Stimulated activated effector memory CD8-positive, alpha-beta T cell treated with anti-CD3 and anti-CD28 coated beads, Interleukin-12 subunit alpha, Interleukin-12 subunit beta, amount 100 ng/mL, for 72 hours (primary cell): ENCODE results near the gene CABP7.

Experiments
- ATAC-seq: fragments of 150-1000 bp; cut with Tn5 transposase; 2 replicates; pipeline ENCODE4 v1.10.0; 2021
- DNase-seq, 2 donors: peaks; one replicate each; pipeline ENCODE4 v3.0.0; 2021 to 2022; ENCODE audit warnings: low spot score in 2 of 2
- H3K27ac Mint-ChIP-seq: one replicate; pipeline ENCODE4 v1.8.0; 2022; ENCODE audit warnings: mild to moderate bottlenecking, mixed read lengths
- H3K36me3 Mint-ChIP-seq: one replicate; pipeline ENCODE4 v1.8.0; 2022; ENCODE audit warnings: mild to moderate bottlenecking, mixed read lengths
- H3K4me1 Mint-ChIP-seq: one replicate; pipeline ENCODE4 v1.8.0; 2022; ENCODE audit warnings: mixed read lengths
- H3K4me3 Mint-ChIP-seq: one replicate; pipeline ENCODE4 v1.8.0; 2022; ENCODE audit warnings: mild to moderate bottlenecking, mixed read lengths
- H3K9me3 Mint-ChIP-seq: one replicate; pipeline ENCODE4 v1.8.0; 2022; ENCODE audit warnings: mixed read lengths

The CABP7 gene

DNA sequence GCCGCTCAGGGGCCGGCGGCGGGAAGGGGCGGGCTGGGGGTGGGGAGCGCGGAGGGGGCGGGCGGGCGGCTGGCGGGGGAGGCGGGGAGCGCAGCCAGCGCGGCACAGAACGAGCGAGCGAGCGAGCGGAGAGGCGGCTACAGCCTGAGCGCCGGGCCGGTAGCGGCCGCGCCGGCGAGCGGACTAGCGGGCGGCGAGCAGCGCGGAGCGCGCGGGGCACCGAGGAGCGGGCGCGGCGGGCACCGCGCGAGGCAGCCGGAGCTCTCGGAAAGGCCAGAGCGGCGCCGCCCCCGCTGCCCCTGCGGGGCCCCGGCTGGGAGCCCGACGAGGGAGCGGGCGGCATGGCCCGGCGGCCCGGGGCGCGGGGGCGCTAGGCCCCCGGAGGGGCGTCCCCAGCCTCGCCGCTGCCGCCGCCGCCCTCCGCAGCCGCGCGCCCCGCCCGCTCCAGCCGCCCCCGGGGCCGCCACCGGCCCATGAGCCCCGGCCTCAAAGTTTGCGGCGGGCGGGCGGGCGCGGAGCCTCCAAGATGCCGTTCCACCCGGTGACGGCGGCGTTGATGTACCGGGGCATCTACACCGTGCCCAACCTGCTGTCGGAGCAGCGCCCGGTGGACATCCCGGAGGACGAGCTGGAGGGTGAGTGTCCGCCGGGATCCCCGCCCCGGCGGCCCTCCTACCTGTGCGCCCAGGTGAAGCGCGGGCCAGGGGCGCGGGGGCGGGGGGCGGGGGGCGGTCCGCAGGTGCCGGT lies at the start of gene CABP7:
CABP7 (plus strand) TSS at position 105 of the 747 bp plus-strand sequence; CDS start at position 527, 422 bp downstream.
- ATAC-seq (no peak), DNase-seq (no peak)
- H3K4me1 Mint-ChIP-seq, result peaks cover 10% of the 10 kb centered on the region
- H3K36me3 Mint-ChIP-seq, result no peaks in the 10 kb centered on the region
- peak within 1 kb of the TSS; percentile 50 for H3K4me3 Mint-ChIP-seq
- H3K27ac Mint-ChIP-seq, result no peak within 1 kb of the TSS
- H3K9me3 Mint-ChIP-seq, result no peaks in the 10 kb centered on the region

DNA sequence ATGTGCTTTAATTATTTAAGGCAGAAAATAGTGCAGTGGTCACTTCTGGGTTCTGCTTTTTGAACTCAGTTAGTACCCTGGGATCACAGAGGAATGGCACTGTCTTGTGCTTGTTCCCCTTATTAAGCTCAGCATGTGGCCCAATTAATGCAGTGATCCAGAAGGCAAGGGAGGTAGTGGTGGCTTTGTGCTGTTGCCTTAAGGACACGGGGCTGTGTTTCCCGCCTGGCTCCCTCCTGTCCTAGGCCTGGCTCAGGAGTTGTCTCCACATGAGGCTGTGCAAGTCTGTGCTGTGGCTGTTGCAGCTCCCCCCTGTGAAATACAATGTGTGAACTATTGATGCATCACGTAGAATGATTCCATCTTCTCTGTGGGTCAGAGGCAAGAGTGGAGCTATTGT lies 49.2 kb upstream of the CABP7 start:
- no peak overlapping the region for H3K4me3 Mint-ChIP-seq
- no peak for ATAC-seq
- H3K36me3 Mint-ChIP-seq, result peaks cover 94% of the 10 kb centered on the region
- DNase-seq, result no peak
- H3K9me3 Mint-ChIP-seq, result no peaks in the 10 kb centered on the region
- H3K27ac Mint-ChIP-seq, result no peak overlapping the region
- no peaks in the 10 kb centered on the region for H3K4me1 Mint-ChIP-seq

DNA sequence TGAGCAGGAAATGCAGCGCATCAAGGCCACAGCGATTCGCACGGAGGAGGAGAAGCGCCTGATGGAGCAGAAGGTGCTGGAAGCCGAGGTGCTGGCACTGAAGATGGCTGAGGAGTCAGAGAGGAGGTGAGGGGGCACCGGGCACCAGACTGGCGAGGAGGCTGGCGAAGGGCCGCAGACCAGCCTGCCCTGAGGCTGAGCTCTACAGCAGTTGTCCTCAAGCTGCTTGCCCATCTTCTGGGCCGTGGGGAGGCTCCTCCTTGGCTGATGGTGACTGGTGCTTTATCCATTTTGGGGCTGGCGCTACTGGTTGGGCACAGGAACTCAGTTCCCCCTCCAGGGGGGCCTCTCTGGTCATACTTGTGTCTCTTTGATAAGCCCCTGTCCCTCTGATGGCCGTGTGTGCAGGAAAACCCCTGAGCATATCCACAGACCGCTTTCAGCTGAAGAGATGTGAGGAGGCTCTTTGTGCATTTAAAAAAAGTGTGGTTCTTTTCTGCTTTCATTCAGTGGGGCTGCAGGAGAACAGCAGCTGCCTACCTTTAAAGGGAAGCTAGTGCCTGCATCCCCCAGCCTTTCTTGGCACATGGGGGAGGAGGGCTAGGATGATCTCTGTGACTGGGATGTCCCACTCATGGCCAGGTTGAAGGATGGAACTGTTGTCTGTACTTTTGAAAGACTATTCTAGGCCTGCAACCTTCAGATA lies 46.3 kb upstream of the CABP7 start:
- no peak for ATAC-seq

DNA sequence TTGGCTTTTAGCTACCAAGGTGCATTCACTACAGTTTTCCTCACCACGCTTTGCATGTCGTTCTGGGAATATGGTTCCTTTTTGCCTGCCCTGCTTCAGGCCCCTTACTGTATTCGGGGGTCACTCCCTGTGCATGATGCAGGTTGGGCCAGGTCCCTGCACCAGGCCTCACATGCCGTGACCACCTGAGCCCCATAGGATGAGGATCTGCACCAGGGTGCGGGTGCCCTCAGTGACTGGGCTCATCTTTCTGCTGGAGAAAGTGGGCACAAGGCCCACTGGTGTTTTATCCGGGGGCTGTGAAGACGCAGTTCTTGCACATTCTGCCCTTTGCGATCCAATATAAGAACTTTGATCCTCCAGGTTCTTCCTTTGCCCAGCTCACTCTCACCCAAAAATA lies 45.7 kb upstream of the CABP7 start:
- Mint-ChIP-seq H3K4me3 (no peak overlapping the region), H3K4me1 (no peaks in the 10 kb centered on the region), H3K9me3 (no peaks in the 10 kb centered on the region), H3K36me3 (peaks cover 96% of the 10 kb centered on the region), H3K27ac (no peak overlapping the region)
- DNase-seq (no peak), ATAC-seq (no peak)

More for the DNA sequence above, 46.3 kb upstream of the CABP7 start:
- no peaks in the 10 kb centered on the region for H3K9me3 Mint-ChIP-seq
- no peak overlapping the region for H3K27ac Mint-ChIP-seq
- H3K36me3 Mint-ChIP-seq, result peaks cover 96% of the 10 kb centered on the region
- no peaks in the 10 kb centered on the region for H3K4me1 Mint-ChIP-seq
- H3K4me3 Mint-ChIP-seq, result no peak overlapping the region
- DNase-seq, result no peak

DNA sequence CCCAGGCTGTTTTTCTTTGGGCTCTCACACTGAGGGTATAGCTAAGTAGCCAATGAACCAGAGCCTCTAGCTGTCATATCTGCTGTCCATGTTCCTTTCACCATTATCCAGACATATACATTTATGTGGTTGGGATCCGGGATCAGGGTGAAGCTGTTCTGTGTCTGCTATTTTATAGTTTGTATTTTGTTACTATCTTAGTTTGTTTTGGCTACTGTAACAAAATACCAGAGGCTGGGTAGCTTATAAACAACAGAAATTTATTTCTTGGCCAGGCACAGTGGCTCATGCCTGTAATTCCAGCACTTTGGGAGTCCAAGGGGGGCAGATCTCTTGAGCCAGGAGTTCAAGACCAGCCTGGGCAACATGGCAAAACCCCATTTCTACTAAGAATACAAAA lies 40.5 kb upstream of the CABP7 start:
- Mint-ChIP-seq H3K9me3 (no peaks in the 10 kb centered on the region), H3K36me3 (peaks cover 93% of the 10 kb centered on the region), H3K4me1 (no peaks in the 10 kb centered on the region), H3K4me3 (no peak overlapping the region), H3K27ac (no peak overlapping the region)
- ATAC-seq, result no peak
- DNase-seq, result no peak

DNA sequence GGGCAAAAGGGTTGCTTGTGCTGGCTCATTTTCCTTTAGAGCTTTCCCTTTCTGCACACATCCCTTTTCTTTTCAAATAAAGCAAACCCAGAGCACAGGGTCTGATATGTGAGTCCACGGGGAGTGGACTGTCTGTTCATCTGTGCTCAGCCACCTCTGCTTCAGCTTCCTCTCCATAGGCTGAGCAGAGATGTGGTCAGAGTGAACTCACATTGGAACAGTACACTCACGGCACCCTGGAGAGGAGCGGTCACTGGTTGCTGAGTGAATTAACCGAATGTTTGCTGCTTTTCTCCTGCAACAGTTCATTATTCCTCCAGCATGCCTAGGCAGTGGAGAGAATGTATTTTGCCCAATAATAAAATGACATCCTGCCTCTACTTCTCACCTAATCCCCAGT lies 36.3 kb upstream of the CABP7 start:
- no peak for DNase-seq
- Mint-ChIP-seq H3K9me3 (no peaks in the 10 kb centered on the region), H3K4me1 (no peaks in the 10 kb centered on the region), H3K4me3 (no peak overlapping the region), H3K27ac (no peak overlapping the region), H3K36me3 (peaks cover 65% of the 10 kb centered on the region)
- ATAC-seq, result no peak

DNA sequence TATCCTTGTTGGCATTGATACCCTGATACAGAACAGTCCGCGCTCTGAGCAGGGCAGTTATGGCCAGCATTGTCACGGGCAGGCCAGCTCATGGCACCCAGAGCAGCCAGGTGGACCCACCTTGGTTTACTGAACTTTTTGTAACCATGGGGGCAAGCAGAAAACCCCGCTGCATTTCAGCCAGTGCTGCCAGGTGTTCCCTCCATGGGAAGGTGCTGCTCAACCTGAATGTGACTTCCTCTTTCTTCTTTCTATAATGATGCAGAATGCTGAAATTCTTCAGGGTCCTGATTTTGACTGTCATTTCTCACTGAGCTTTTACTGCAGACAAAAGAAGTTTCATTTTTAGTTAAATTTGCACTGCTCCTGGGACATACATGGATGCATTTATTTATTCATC lies 35.6 kb upstream of the CABP7 start:
- H3K9me3 Mint-ChIP-seq, result no peaks in the 10 kb centered on the region
- DNase-seq (no peak), ATAC-seq (no peak)
- no peaks in the 10 kb centered on the region for H3K4me1 Mint-ChIP-seq
- peaks cover 60% of the 10 kb centered on the region for H3K36me3 Mint-ChIP-seq
- H3K4me3 Mint-ChIP-seq, result no peak overlapping the region
- H3K27ac Mint-ChIP-seq, result no peak overlapping the region

DNA sequence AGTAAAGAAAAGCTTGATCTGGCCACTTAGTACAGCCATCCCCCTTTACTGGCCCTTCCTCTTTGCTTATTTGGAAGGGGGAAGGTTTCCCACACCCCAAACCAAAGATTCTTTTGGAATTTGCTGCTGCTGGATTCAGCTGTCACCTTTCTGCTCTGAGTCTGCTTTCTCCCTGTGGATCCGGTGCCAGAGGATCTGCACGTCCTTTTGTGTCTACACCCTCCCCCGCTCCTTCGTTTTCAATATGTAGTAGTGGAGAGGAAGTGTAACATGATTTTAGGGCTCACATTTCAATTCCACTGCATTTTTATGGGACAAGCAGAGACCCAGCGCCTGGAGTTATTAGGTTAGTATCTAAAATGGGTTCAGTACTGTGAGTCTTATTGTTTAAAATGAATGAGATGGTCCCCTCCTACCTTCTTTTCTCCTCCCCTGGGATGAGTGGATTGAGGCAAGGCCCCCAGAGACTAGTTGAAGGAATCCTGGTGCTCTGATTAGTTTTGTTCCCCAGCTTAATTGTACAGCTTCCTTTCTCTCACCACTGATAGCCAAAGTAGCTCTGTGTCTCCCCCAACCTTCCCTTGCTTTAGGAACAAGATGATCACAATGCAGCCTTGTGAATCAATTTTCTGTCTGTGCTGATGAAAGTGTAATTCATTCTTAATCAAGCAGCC lies 30.5 kb upstream of the CABP7 start:
- ATAC-seq, result no peak
- DNase-seq, result no peak
- no peak overlapping the region for H3K27ac Mint-ChIP-seq
- H3K9me3 Mint-ChIP-seq, result no peaks in the 10 kb centered on the region
- H3K4me3 Mint-ChIP-seq, result no peak overlapping the region
- peaks cover 32% of the 10 kb centered on the region for H3K36me3 Mint-ChIP-seq
- H3K4me1 Mint-ChIP-seq, result no peaks in the 10 kb centered on the region

DNA sequence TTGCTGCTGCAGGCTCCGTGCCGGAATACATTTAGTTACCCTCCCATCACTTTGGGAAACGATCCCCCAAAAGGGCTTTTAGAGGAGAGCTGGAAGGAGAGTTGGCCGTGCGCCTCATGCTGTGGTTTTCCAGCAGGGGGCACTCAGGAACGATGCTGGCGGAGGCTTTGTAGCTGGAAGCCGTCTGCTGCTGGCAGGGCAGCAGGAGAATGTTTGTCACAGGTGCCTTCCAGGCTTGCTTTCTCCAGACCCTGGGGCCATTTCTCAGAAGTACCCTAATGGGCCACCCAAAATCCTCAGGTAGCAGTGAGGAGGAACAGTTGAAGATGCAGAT lies 30.0 kb upstream of the CABP7 start:
- Mint-ChIP-seq H3K27ac (no peak overlapping the region), H3K4me1 (no peaks in the 10 kb centered on the region), H3K9me3 (no peaks in the 10 kb centered on the region), H3K4me3 (no peak overlapping the region), H3K36me3 (peaks cover 30% of the 10 kb centered on the region)
- no peak for ATAC-seq
- DNase-seq, result no peak

DNA sequence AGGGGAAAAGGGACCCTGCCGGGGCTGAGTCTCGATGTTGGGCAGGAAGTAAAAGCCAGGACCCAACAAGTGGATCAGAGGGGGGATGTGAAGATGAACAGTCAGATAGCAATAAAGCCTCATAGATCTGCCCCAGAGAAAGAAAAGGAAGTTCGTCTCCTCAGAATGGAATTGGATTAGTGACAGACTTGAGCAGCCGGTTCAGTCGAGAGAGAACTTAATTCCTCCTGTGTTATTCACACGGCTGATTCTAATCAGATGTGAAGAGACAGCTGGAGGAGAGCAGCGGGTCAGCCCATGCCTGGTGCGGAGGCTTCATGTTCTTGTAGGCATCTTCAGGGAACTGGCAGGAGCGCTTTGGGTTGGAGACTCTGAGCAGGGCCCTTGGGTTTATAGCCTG lies 29.3 kb upstream of the CABP7 start:
- ATAC-seq (no peak), DNase-seq (no peak)
- no peaks in the 10 kb centered on the region for H3K9me3 Mint-ChIP-seq
- peak overlapping the region; percentile 23 for H3K27ac Mint-ChIP-seq
- no peak overlapping the region for H3K4me3 Mint-ChIP-seq
- H3K36me3 Mint-ChIP-seq, result peaks cover 37% of the 10 kb centered on the region
- H3K4me1 Mint-ChIP-seq, result no peaks in the 10 kb centered on the region

DNA sequence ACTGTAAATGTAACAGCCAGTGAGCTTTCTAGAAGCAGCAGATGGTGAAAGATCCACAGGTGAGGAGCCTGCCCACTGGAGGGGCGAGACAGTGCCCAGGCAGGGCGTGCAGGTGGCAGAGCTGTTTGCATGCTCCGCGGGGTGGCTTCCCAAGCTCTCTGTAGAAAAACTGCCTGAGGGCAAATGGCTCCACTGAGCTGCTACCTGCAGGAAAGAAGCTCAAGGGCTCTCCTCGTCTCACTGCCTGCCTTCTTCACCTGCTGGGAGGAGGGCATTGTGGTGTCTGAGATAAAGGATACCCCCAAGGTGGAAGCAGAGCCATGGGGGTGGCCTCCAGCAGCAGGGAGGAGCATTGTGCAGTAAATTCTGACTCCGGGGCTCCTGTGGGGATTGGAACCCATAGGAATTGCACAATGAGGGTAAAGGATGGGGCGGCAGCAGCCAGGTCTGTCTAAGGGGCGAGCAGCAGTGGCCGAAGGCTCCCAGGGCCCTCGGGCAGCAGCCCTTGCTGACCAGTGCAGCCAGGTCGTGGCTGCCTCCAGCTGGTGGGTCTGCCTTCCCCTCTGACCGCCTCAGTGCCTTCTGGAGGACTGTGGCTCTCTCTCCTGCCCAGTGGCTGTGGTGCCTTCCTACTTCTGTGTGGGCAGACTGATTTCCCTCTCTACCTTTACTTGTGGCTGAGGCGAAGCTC lies 28.0 kb upstream of the CABP7 start:
- Mint-ChIP-seq H3K4me3 (no peak overlapping the region), H3K4me1 (no peaks in the 10 kb centered on the region), H3K9me3 (no peaks in the 10 kb centered on the region), H3K27ac (peak overlapping the region; percentile 45), H3K36me3 (peaks cover 46% of the 10 kb centered on the region)
- DNase-seq, result no peak
- no peak for ATAC-seq

DNA sequence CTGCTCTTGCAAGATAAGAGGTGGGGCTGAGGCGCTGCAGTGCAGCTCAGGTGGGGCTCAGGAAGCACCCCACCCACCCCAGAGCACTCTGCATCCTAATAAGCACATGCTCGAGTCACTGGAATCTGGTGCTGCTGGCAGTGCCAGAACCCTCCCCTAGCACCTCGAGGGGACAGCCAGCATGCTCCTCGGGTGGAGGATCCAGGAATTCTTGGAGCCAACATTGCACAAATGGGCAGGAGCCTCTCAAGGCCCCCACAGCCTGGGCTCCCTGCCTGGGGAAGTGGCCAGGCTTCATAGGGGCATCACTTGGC lies 27.5 kb upstream of the CABP7 start:
- ATAC-seq, result no peak
- Mint-ChIP-seq H3K4me1 (no peaks in the 10 kb centered on the region), H3K27ac (peak overlapping the region; percentile 45), H3K36me3 (peaks cover 44% of the 10 kb centered on the region), H3K9me3 (no peaks in the 10 kb centered on the region), H3K4me3 (no peak overlapping the region)
- no peak for DNase-seq

DNA sequence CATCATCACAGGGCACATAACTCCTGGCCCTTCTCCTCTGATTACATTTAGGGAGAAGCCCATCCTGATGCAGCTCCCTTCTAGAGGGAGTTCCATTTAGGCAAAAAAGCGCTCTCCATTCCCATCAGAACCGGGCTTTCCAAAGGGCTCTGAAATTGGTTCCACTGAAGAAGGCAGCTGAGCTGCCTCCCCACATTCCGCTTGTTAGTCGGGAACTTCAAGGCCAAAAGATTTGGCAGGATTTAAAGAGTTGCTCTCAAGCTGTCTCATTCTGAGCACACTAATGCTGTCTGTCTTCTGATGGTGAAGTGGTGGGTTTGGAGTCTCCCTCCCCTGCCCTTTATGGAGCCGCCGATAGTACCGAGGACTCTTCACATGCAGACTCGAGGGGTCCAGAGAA lies 26.6 kb upstream of the CABP7 start:
- no peak overlapping the region for H3K27ac Mint-ChIP-seq
- DNase-seq, result no peak
- no peak overlapping the region for H3K4me3 Mint-ChIP-seq
- no peaks in the 10 kb centered on the region for H3K9me3 Mint-ChIP-seq
- no peak for ATAC-seq
- H3K4me1 Mint-ChIP-seq, result no peaks in the 10 kb centered on the region
- H3K36me3 Mint-ChIP-seq, result peaks cover 52% of the 10 kb centered on the region

DNA sequence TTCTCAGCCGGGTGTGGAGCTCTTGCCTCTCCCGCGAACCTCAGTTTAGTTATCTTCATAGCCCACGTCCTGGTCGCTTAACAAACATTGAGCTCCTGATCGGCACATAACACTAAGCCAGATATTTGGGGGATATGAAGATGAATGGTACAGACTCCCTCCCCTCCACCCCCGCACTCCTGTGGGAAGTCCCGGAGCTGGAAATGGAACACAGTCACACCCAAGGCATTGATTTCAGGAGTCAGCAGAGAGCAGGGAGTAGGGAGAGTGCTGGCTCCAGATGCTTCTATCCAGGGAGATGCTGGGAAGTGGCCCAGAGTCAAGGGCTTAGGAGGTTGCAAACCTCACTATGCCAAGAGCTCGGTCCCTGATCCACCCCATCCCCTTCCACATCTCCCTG lies 26.1 kb upstream of the CABP7 start:
- H3K4me3 Mint-ChIP-seq, result no peak overlapping the region
- DNase-seq (no peak), ATAC-seq (no peak)
- no peaks in the 10 kb centered on the region for H3K4me1 Mint-ChIP-seq
- H3K9me3 Mint-ChIP-seq, result no peaks in the 10 kb centered on the region
- peaks cover 53% of the 10 kb centered on the region for H3K36me3 Mint-ChIP-seq
- no peak overlapping the region for H3K27ac Mint-ChIP-seq

DNA sequence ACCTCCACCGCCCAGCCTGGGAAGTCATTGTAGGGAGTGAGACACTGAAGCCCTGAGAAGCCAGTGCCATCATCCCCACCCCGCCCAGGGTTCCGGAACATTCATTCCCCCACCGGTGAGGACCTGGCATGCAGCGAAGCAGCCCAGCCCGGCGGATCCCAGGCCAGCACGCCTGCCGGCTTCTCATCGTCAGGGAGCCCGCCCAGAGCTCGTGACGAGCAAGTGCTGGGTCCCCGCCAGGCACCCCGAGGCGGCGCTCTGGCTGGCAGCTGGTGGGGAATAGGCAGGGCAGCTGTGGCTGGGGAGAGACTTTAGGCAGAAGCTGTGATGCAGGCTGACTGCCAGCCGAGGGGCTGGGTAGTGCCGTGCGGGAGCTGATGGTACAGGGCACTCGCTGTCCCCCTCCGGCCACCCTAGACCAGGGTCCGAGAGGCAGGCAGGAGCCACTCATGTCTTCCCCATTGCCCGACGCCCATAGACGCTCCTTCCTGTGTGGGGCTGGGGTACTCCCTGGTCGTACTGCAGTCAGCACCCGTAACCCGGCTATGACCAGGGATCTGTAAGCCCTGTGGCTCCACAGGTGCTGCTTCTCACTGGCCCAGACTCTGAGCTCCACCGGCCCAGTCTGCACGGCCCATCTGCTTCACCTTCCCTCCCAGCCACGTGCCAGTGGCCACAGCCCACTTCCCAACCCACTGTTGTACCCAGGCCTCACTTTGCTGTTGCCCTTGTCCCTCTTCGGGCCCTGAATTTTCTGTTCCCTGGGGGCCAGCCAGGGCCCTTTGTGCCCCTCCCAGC lies 24.5 kb upstream of the CABP7 start:
- peak; percentile 31 for ATAC-seq
- H3K9me3 Mint-ChIP-seq, result no peaks in the 10 kb centered on the region

More for the DNA sequence above, 24.5 kb upstream of the CABP7 start:
- H3K27ac Mint-ChIP-seq, result no peak overlapping the region
- H3K4me3 Mint-ChIP-seq, result no peak overlapping the region
- DNase-seq, result no peak
- no peaks in the 10 kb centered on the region for H3K4me1 Mint-ChIP-seq
- H3K36me3 Mint-ChIP-seq, result peaks cover 41% of the 10 kb centered on the region
